GM19372 (cell line): Measurements from ENCODE around the gene TRERF1.

ENCODE experiments used
- ATAC-seq: cut with Tn5 transposase; IDR thresholded peaks from one replicate; pipeline ENCODE4 v1.9.1; 2021; ENCODE audit warnings: mild to moderate bottlenecking, low read depth, moderate library complexity; ENCODE audit not compliant: unreplicated experiment

Gene TRERF1

GRCh38 chr6:42315991-42316970 lies 135.4 kb downstream of the TRERF1 start:
- no peak for ATAC-seq

DNA sequence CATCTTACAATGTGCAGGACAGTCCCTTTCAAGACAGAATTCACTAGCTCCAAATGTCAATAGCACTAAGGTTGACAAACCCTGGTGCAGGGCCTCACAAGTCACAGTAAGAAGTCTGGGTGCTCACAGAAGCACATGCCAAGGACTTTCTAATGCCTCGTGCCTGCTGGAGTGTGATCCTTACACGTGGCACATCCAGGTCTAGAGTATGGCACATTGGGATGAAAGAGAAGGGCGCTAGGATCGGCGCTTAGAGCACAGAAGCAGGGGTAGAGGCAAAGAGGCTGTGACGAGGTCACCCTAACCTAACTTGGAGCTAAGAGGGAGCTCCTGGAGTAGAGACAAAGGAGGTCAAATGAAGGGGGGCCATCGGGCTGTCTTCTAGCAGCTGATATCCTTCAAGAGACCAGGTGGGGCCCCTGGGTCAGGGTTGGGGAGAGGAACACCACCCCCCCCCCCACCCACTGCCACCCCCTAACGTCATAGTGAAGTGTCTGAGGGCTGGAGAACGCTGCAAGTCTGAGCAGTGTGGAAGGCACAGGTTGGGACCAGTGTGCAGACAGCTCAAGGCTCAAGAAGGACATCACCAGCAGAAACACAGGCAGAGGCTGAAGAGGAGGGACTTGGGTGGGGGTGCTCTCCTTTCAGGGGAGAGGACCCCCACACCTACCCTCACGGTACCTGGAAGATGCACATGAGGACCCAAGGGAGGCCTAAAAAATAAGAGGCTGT lies 136.3 kb downstream of the TRERF1 start:
- no peak for ATAC-seq

DNA sequence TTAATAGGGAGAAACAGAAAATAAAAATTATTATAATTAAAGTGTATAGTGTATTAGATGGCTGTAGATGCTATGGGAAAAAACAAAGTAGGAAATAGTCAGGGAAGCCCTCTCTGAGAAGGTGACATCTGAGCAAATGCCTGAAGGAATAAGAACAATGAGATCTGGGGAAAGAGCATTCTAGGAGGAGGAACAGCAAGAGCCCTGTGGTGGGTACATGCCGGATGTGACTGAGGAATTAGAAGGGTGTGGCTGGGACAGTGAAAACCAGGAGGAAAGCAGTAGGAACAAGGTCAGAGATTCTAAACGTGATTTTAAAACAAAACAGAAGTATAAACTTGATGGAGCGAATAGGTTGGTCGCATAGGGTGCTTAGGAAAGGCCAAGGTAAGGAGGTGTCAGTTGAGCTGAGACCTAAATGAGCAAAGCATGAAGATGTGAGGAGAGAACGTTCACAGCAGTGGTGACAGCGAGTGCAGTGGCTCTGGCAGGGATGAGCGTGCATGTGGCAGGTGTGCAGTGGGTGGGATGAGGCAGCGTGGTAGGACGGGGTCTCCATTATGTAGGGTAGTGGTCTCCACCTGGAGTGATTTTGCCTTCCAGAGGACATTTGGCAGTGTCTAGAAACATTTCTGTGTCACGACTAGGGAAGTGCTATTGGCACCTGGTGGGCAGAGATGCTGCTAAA lies 137.0 kb downstream of the TRERF1 start:
- no peak for ATAC-seq

GRCh38 chr6:42313941-42314570 lies 137.7 kb downstream of the TRERF1 start:
- no peak for ATAC-seq

GRCh38 chr6:42313038-42313437 lies 138.7 kb downstream of the TRERF1 start:
- ATAC-seq, result no peak

- ATAC-seq, result no peak
Observed at GRCh38 chr6:42307141-42307470, 144.6 kb downstream of the TRERF1 start.

DNA sequence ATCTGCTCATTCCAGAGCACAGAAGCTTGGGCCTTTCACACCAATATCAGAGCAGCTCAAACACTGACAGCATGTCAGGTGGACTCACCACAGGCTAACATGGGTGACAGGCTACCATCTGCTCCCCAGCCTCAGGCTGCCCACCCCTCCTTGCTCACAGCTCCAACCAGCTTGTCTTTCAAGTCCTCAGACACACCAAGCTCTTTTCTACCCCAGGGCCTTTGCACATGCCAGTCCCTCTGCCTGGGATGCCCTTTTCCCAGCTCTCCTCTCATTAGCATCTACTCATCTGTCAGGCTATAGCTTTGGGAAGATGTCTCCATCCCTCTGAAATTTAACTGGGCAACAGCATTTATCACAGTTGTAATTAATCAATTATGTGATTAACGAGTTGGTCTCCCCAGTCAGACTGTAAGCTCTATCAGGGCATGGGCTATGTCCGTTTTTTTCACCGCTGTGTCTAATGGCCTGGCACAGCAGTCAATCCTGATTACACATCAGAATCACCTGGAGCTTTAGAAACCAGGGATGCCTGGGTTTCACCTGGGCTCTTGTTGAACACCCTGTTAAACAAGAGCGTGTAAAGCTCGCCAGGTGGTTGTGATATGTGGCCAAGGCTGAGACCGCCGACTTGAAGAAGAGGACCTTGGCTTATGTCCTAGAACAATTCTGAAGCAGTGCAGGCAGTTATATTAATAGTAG lies 145.1 kb downstream of the TRERF1 start:
- ATAC-seq, result no peak

DNA sequence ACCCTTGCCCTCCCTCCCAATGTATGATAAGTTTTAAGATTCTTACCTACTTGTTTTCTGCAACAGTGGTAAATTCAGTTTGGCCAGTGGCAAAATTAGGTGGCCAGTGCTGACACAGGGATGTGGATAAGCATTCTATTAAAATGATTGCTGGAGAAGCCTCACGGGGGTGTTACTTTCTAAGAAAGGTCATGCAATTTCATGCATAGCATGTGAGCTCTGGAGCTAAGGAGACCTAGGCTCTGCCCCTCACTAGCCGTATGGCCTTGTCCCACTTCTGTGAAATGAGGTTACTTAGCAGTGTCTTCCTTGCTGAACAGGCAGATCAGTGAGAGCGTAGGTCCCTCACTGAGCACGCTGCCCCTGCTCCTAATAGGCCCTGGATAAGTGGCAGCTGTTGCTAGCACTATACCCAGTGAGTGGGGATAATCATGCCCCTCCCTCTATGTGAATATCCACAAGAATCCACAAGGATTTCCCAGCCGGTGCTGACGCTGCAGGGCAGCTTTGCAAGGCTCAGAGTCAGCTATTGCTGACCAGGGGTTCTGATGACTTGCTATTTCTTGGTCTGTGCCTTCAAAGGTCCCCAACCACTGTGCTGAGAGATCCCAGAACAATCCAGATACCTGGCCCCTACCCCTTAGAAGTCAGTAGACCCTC lies 147.5 kb downstream of the TRERF1 start:
- no peak for ATAC-seq

- ATAC-seq, result no peak
Observed at GRCh38 chr6:42302411-42302810, 149.3 kb downstream of the TRERF1 start.

DNA sequence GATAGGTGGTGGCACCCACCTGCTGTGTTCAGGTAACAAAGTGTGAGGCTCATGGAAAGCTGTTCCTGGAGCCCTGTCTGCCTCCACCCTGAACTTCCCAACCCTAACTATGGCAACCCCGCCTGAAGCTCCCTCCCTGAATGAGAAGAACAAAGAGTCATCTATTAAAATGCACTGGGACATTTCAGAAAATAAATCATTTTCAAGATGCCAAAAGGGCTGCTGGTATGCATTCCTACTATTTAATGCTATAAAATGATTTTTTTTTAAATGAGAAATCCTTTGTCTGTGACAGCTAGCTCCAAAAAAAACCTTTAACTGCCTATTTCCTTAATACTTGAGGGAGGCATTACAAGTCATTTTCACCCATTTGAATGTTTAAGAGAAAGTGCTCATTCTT lies 149.7 kb downstream of the TRERF1 start:
- no peak for ATAC-seq

- ATAC-seq, result no peak
Observed at GRCh38 chr6:42300701-42301100, 151.0 kb downstream of the TRERF1 start.

DNA sequence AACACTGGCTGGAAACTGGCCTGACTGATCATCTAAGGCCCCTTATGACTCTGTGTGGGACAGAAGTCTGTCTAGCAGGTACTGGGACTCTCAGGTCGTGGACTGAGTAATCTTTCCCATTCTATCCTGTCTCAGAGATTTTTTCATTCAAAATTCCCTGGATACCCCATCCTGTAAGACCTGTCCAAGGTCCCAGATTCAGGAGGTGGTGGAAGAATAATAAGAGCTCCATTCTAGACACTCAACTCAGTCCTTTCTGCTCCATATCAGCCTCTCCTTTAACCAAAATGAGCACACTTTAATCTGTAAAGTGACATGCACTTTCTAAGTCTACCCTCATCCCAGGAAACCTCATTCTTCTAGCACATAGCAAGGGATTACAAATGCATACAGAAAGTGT lies 151.5 kb downstream of the TRERF1 start:
- no peak for ATAC-seq

GRCh38 chr6:42297661-42298060 lies 154.1 kb downstream of the TRERF1 start:
- no peak for ATAC-seq

DNA sequence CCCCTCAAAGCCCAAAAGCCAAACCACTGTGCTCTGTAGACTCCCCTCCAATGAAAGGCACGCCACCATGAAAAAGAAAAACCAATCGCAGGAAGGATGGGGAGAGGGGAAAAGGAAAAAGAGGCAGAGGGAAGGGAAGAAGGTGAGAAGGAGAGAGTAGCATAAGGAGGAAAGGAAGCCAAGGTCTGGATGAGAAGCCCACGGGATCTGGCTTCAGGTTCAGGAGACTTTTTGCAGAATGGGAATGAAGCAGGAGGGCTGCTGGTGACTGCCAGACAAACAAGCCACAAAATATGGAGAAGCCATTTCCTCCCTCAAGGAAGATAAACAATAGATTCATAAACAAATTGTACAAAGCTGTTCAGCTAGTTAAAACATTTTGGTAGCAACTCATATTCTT lies 155.1 kb downstream of the TRERF1 start:
- no peak for ATAC-seq

- ATAC-seq, result no peak
Observed at GRCh38 chr6:42295677-42296076, 156.0 kb downstream of the TRERF1 start.

DNA sequence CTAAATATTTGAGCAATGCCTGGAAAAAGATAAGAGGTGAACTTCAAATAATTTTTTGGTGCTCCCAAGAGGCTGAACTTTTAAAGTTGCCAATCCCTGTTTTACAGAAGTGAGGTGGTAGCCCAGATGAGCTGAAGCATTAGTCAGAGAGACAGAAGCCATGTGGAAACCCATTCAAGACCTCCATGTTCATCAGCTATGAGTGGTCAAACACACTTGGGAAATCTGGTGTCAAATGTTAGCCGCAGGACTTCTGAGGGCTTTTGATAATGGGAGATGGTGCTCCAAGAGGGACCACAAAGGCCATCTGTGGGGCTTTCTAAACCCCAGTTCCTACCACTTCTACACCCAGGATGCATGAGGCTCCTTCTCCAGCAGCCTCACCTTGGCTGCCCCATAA lies 156.5 kb downstream of the TRERF1 start:
- ATAC-seq, result no peak

GRCh38 chr6:42294759-42295158 lies 157.0 kb downstream of the TRERF1 start:
- no peak for ATAC-seq

GRCh38 chr6:42293386-42293977 lies 158.2 kb downstream of the TRERF1 start:
- ATAC-seq, result no peak

- no peak for ATAC-seq
Observed at GRCh38 chr6:42292004-42292740, 159.6 kb downstream of the TRERF1 start.
